K562 (cell line): ENCODE measurements around the gene ARV1. TPM values are rescaled to one million over a fixed set of nuclear protein-coding genes. Genes with fewer than 3 reads are reported as not detected.

ENCODE experiments used
- GTF2E2 ChIP-seq: fragments of 200-800 bp; sonication (Bioruptor generic); IDR thresholded peaks from 2 replicates; pipeline ENCODE4 v1.6.1; 2016; ENCODE audit warnings: missing genetic modification characterization, missing compliant biosample characterization
- LEF1 ChIP-seq: fragments of 450-650 bp; IDR thresholded peaks from 2 replicates; pipeline ENCODE4 v1.6.1; 2016; ENCODE audit warnings: mild to moderate bottlenecking
- MAFG ChIP-seq: fragments of 450-650 bp; conservative IDR thresholded peaks from 2 replicates; pipeline ENCODE4 v1.6.1; 2016; ENCODE audit warnings: missing genetic modification characterization, missing compliant biosample characterization
- PYGO2 ChIP-seq: fragments of 450-650 bp; IDR thresholded peaks from 2 replicates; pipeline ENCODE4 v1.6.1; 2016; ENCODE audit warnings: mild to moderate bottlenecking, missing genetic modification characterization, moderate library complexity, missing compliant biosample characterization
- ZBTB7A ChIP-seq: IDR thresholded peaks from 2 replicates; pipeline ENCODE4 v1.6.1; 2011; ENCODE audit warnings: low read depth, mild to moderate bottlenecking, low read length, moderate library complexity, borderline replicate concordance; ENCODE audit not compliant: control insufficient read depth
- ZFX ChIP-seq: sonication (generic); formaldehyde crosslinking; IDR thresholded peaks from 2 replicates; pipeline ENCODE4 v1.8.0; 2022; ENCODE audit warnings: mild to moderate bottlenecking, missing genetic modification reagents, moderate library complexity
- ZNF140 ChIP-seq: fragments of 250-450 bp; sonication (Bioruptor Pico); IDR thresholded peaks from 2 replicates; pipeline ENCODE4 v1.8.0; 2021; ENCODE audit warnings: moderate library complexity, mild to moderate bottlenecking, inconsistent platforms
- ZNF584 ChIP-seq: fragments of 200-800 bp; sonication (Bioruptor generic); IDR thresholded peaks from 2 replicates; pipeline ENCODE4 v1.6.1; 2016; ENCODE audit warnings: low read depth, mild to moderate bottlenecking, missing genetic modification characterization, missing compliant biosample characterization
- ZNF589 ChIP-seq: fragments of 200-800 bp; sonication (Bioruptor generic); IDR thresholded peaks from 2 replicates; pipeline ENCODE4 v1.6.1; 2016; ENCODE audit warnings: low read depth, missing genetic modification characterization, missing compliant biosample characterization
- polyA plus RNA-seq, 8 experiments: library from polyadenylated mRNA; depleted of rRNA in 4 of 8; stranded (reverse) in 5 of 8; unstranded in 3 of 8; fragments of >200 nt; fragmentation: Nextera tagmentation in 2 of 8; fragmentation: Illumina TruSeq in 1 of 8; extraction: Ambion mirVana in 2 of 8; extraction: Trizol in 1 of 8; gene quantifications; 2 replicates each; pipeline versions ENCODE4 v1.2.1 to v1.2.3, GENCODE V29; 2011 to 2014; ENCODE audit warnings: inconsistent platforms in 1 of 8, missing spikeins in 1 of 8
- total RNA-seq, 7 experiments: library from RNA; depleted of rRNA in 6 of 7; stranded (reverse); fragments of >200 nt in 6 of 7; fragmentation: Illumina TruSeq in 2 of 7; extraction: Trizol in 2 of 7; gene quantifications; 2 replicates each; pipeline versions ENCODE4 v1.2.1 to v1.2.3, GENCODE V29; 2011 to 2021; ENCODE audit warnings: low replicate concordance in 1 of 7
- TF ChIP-seq, protein P1 (sequence below), 2 experiments: fragments of 250-450 bp in 1 of 2; fragments of 450-650 bp in 1 of 2; sonication (Bioruptor Pico) in 1 of 2; IDR thresholded peaks; 2 replicates each; pipeline versions ENCODE4 v1.6.1 to v1.8.0; 2016 to 2021; ENCODE audit warnings: mild to moderate bottlenecking in 2 of 2, moderate library complexity in 2 of 2, missing compliant biosample characterization in 1 of 2, missing genetic modification characterization in 1 of 2
- TF ChIP-seq, protein P2 (sequence below), 2 experiments: fragments of 450-650 bp; IDR thresholded peaks; 2 replicates each; pipeline ENCODE4 v1.6.1; 2016; ENCODE audit warnings: mild to moderate bottlenecking in 2 of 2, borderline replicate concordance in 1 of 2, low read depth in 1 of 2, moderate library complexity in 1 of 2
- TF ChIP-seq, protein P3 (sequence below): sonication (generic); formaldehyde crosslinking; IDR thresholded peaks from 2 replicates; pipeline ENCODE4 v1.8.1; 2023; ENCODE audit warnings: mild to moderate bottlenecking, missing genetic modification reagents
- TF ChIP-seq, protein P4 (sequence below): IDR thresholded peaks from 2 replicates; pipeline ENCODE4 v1.6.1; 2012; ENCODE audit warnings: low read depth, low read length, improper control_type of control experiment, borderline replicate concordance

The ARV1 gene
- total and polyA plus RNA-seq, 9 of the 15 experiments (the other 6 are each of a cell fraction or from before 2014, with no cell fraction given), result 54.8 to 139 (median 74.0) TPM

DNA sequence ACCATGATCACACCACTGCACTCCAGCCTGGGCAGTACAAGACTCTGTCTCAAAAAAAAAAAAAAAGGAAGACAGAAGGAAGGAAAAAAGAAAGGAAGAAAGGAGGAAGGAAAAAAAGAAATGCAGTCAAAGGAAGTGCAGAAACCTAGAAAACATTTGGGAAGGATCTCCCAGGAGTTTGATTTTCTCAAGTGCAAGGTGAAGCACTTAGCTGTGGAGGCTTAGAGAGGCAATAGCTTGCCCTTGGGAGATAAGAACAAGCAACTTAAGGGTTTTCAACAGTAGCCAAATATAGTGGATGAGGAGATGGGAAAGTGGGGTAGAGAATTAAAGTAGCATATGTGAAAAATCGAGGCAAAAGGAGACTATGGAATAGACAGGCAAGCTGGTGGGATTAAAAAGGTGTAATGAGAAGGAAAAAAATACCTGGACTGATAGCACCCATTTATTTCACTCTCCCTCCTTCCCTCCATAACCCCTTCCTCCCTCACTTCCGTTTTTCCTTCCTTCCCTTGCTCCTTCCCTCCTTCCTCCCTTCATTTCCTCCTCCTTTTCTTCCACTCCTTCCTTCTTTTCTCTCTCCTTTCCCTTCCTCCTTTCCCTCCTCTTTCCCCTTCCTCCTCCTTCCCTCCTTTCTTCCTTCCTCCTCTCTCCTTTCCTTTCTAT, 68.0 kb downstream of the ARV1 start (continued):
- TF ChIP-seq, protein P1, sequence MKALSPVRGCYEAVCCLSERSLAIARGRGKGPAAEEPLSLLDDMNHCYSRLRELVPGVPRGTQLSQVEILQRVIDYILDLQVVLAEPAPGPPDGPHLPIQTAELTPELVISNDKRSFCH (CRISPR knock-in tag; IDR thresholded peaks at IDR 0.05), result no peak
- TF ChIP-seq, protein P1 (tag; IDR thresholded peaks at IDR 0.05), result no peak; the same call in 1 of the 2 replicates
- TF ChIP-seq ZNF140 (CRISPR knock-in tag) (no peak), ZNF584 (CRISPR knock-in tag) (no peak), PYGO2 (no peak), GTF2E2 (tag) (no peak), ZNF589 (no peak), ZBTB7A (no peak), ZFX (CRISPR knock-in tag) (no peak), LEF1 (peak; percentile 59), MAFG (tag) (no peak; the same call in 1 of the 2 replicates)
- TF ChIP-seq, protein P2, sequence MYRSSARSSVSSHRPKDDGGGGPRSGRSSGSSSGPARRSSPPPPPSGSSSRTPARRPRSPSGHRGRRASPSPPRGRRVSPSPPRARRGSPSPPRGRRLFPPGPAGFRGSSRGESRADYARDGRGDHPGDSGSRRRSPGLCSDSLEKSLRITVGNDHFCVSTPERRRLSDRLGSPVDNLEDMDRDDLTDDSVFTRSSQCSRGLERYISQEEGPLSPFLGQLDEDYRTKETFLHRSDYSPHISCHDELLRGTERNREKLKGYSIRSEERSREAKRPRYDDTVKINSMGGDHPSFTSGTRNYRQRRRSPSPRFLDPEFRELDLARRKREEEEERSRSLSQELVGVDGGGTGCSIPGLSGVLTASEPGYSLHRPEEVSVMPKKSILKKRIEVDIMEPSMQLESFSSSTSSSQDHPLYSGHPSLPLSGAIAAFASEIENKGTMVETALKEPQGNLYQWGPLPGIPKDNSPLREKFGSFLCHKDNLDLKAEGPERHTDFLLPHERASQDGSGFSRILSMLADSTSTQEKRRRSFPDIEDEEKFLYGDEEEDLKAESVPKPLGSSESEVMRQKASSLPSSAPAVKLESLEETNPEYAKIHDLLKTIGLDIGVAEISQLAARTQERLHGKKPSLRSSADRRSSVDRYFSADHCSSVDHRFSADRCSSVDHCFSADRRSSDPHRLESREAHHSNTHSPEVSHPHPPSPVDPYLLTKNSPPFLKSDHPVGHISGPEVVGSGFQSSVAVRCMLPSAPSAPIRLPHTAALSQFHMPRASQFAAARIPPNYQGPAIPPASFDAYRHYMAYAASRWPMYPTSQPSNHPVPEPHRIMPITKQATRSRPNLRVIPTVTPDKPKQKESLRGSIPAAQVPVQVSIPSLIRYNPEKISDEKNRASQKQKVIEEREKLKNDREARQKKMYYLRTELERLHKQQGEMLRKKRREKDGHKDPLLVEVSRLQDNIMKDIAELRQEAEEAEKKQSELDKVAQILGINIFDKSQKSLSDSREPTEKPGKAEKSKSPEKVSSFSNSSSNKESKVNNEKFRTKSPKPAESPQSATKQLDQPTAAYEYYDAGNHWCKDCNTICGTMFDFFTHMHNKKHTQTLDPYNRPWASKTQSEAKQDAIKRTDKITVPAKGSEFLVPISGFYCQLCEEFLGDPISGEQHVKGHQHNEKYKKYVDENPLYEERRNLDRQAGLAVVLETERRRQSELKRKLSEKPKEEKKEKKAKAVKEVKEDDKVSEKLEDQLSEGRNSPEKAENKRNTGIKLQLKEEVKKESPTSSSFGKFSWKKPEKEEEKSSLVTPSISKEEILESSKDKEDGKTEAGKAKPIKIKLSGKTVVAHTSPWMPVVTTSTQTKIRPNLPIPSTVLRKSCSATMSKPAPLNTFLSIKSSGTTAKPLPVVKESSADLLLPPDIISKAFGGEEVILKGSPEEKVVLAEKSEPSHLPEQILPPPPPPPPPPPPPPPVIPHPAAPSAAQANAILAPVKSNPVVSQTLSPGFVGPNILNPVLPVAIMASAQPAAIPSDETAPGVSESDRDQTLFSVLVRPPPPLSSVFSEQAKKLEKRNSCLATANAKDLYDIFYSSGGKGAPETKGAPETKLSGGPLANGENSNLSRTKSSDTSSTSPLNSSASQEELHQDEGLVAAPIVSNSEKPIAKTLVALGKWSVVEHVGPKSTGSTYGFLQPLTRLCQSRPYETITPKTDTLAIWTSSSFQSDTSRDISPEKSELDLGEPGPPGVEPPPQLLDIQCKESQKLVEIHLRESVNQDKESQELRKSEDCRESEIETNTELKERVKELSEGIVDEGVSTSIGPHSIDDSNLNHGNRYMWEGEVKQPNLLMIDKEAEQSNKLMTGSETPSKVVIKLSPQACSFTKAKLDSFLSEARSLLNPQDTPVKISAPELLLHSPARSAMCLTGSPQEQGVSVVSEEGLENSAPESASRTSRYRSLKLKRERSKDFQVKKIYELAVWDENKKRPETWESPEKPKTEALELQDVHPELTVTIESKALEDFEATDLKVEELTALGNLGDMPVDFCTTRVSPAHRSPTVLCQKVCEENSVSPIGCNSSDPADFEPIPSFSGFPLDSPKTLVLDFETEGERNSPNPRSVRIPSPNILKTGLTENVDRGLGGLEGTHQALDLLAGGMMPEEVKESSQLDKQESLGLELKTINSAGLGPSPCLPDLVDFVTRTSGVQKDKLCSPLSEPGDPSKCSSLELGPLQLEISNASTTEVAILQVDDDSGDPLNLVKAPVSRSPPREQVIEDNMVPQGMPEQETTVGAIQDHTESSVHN (IDR thresholded peaks at IDR 0.05; ENCODE audit: borderline replicate concordance in 1 of 2, low read depth in 1 of 2), result no peak
- TF ChIP-seq, protein P3, sequence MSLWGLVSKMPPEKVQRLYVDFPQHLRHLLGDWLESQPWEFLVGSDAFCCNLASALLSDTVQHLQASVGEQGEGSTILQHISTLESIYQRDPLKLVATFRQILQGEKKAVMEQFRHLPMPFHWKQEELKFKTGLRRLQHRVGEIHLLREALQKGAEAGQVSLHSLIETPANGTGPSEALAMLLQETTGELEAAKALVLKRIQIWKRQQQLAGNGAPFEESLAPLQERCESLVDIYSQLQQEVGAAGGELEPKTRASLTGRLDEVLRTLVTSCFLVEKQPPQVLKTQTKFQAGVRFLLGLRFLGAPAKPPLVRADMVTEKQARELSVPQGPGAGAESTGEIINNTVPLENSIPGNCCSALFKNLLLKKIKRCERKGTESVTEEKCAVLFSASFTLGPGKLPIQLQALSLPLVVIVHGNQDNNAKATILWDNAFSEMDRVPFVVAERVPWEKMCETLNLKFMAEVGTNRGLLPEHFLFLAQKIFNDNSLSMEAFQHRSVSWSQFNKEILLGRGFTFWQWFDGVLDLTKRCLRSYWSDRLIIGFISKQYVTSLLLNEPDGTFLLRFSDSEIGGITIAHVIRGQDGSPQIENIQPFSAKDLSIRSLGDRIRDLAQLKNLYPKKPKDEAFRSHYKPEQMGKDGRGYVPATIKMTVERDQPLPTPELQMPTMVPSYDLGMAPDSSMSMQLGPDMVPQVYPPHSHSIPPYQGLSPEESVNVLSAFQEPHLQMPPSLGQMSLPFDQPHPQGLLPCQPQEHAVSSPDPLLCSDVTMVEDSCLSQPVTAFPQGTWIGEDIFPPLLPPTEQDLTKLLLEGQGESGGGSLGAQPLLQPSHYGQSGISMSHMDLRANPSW (CRISPR knock-in tag), result no peak
- TF ChIP-seq, protein P4, sequence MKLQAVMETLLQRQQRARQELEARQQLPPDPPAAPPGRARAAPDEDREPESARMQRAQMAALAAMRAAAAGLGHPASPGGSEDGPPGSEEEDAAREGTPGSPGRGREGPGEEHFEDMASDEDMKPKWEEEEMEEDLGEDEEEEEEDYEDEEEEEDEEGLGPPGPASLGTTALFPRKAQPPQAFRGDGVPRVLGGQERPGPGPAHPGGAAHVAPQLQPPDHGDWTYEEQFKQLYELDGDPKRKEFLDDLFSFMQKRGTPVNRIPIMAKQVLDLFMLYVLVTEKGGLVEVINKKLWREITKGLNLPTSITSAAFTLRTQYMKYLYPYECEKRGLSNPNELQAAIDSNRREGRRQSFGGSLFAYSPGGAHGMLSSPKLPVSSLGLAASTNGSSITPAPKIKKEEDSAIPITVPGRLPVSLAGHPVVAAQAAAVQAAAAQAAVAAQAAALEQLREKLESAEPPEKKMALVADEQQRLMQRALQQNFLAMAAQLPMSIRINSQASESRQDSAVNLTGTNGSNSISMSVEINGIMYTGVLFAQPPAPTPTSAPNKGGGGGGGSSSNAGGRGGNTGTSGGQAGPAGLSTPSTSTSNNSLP, result no peak
